ENCODE data around the gene EXD1. TPM values are rescaled to one million over a fixed set of nuclear protein-coding genes. Genes with fewer than 3 reads are reported as not detected.

EXD1 gene
- total and polyA plus RNA-seq, 2 of the 13 experiments (the other 11 are each of a cell fraction or from before 2014, with no cell fraction given): not detected

DNA sequence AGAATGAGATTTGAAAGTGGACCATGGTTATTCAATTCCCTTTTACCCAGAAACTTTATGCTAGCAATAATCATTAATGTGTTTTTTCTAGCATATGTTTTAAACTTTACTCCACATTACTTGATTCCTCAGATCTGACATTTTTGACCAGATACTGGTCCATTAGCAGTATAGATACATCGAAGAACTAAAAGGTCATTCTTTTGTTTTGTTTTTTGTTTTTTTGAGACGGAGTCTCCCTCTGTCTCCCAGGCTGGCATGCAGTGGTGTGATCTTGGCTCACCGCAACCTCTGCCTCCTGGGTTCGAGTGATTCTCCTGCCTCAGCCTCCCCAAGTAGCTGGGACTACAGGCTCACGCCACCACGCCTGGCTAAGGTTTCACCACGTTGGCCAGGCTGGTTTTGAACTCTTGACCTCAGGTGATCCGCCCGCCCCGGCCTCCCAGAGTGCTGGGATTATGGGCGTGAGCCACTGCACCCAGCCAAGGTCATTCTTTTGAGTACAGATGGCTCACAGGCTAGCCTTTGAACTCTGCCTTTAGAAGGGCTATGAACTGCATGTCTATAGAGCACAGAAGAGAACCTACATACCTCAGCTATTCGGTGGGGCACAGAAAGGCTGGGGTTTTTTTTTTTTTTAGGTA is 29.1 kb upstream of the EXD1 start (continued):
- TF ChIP-seq, protein P1, sequence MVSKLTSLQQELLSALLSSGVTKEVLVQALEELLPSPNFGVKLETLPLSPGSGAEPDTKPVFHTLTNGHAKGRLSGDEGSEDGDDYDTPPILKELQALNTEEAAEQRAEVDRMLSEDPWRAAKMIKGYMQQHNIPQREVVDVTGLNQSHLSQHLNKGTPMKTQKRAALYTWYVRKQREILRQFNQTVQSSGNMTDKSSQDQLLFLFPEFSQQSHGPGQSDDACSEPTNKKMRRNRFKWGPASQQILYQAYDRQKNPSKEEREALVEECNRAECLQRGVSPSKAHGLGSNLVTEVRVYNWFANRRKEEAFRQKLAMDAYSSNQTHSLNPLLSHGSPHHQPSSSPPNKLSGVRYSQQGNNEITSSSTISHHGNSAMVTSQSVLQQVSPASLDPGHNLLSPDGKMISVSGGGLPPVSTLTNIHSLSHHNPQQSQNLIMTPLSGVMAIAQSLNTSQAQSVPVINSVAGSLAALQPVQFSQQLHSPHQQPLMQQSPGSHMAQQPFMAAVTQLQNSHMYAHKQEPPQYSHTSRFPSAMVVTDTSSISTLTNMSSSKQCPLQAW (CRISPR knock-in tag; IDR thresholded peaks at IDR 0.05): peak; percentile 90
- peak; percentile 86 for TF ChIP-seq NCOA2 (CRISPR knock-in tag; IDR thresholded peaks at IDR 0.05)
- TF ChIP-seq ZNF460 (CRISPR knock-in tag; IDR thresholded peaks at IDR 0.05; ENCODE audit: borderline replicate concordance): peak; percentile 99
- TF ChIP-seq, protein P2, sequence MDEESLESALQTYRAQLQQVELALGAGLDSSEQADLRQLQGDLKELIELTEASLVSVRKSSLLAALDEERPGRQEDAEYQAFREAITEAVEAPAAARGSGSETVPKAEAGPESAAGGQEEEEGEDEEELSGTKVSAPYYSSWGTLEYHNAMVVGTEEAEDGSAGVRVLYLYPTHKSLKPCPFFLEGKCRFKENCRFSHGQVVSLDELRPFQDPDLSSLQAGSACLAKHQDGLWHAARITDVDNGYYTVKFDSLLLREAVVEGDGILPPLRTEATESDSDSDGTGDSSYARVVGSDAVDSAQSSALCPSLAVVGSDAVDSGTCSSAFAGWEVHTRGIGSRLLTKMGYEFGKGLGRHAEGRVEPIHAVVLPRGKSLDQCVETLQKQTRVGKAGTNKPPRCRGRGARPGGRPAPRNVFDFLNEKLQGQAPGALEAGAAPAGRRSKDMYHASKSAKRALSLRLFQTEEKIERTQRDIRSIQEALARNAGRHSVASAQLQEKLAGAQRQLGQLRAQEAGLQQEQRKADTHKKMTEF (CRISPR knock-in tag; IDR thresholded peaks at IDR 0.05): peak; percentile 75
- no peak for TF ChIP-seq MAZ (IDR thresholded peaks at IDR 0.05; ENCODE audit: borderline replicate concordance, low read depth, low read length)
- no peak for TF ChIP-seq MAZ (CRISPR knock-in tag; IDR thresholded peaks at IDR 0.05; ENCODE audit: low read depth)
- TF ChIP-seq, protein P3, sequence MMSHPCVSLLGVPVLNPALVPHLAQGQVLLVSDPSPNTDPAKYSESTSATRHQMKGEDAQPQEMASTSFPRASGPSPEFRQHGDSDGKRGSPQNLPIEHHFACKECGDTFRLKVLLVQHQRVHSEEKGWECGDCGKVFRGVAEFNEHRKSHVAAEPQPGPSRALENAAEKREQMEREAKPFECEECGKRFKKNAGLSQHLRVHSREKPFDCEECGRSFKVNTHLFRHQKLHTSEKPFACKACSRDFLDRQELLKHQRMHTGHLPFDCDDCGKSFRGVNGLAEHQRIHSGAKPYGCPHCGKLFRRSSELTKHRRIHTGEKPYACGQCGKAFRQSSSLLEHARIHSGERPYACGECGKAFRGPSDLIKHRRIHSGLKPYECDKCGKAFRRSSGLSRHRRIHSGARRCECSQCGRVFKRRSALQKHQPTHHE (CRISPR knock-in tag; IDR thresholded peaks at IDR 0.05; ENCODE audit: borderline replicate concordance): no peak
- TF ChIP-seq, protein P4, sequence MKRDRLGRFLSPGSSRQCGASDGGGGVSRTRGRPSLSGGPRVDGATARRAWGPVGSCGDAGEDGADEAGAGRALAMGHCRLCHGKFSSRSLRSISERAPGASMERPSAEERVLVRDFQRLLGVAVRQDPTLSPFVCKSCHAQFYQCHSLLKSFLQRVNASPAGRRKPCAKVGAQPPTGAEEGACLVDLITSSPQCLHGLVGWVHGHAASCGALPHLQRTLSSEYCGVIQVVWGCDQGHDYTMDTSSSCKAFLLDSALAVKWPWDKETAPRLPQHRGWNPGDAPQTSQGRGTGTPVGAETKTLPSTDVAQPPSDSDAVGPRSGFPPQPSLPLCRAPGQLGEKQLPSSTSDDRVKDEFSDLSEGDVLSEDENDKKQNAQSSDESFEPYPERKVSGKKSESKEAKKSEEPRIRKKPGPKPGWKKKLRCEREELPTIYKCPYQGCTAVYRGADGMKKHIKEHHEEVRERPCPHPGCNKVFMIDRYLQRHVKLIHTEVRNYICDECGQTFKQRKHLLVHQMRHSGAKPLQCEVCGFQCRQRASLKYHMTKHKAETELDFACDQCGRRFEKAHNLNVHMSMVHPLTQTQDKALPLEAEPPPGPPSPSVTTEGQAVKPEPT (CRISPR knock-in tag; IDR thresholded peaks at IDR 0.05; ENCODE audit: low read depth): 0 out of 2 replicates have a peak, but pooled peaks have one; percentile 26
- no peak for TF ChIP-seq RFXANK (CRISPR knock-in tag; IDR thresholded peaks at IDR 0.05)
- TF ChIP-seq ZNF205 (CRISPR knock-in tag; IDR thresholded peaks at IDR 0.05): peak; percentile 69; the same call in 1 of the 2 replicates
- TF ChIP-seq NR2F2 (IDR thresholded peaks at IDR 0.05; ENCODE audit: borderline replicate concordance, low read depth): peak; percentile 89
- peak; percentile 44; the same call in 1 of the 2 replicates for TF ChIP-seq THAP9 (CRISPR knock-in tag; IDR thresholded peaks at IDR 0.05; ENCODE audit: borderline replicate concordance)
- no peak; the same call in 1 of the 2 replicates for TF ChIP-seq ZNF263 (CRISPR knock-in tag; IDR thresholded peaks at IDR 0.05)
- peak; percentile 90 for TF ChIP-seq TARDBP (CRISPR knock-in tag; IDR thresholded peaks at IDR 0.05)
- no peak for TF ChIP-seq FOXM1 (CRISPR knock-in tag; IDR thresholded peaks at IDR 0.05)
- TF ChIP-seq JDP2 (CRISPR knock-in tag; IDR thresholded peaks at IDR 0.05; ENCODE audit: borderline replicate concordance): no peak
- no peak for TF ChIP-seq ATM (IDR thresholded peaks at IDR 0.05; ENCODE audit: borderline replicate concordance)
- TF ChIP-seq POGK (CRISPR knock-in tag; conservative IDR thresholded peaks at IDR 0.05): no peak
- TF ChIP-seq PHF8 (CRISPR knock-in tag; IDR thresholded peaks at IDR 0.05): peak; percentile 41; the same call in 1 of the 2 replicates

Measured in HepG2 (cell line).